Renal cortical epithelial cell (primary cell): ENCODE measurements around the gene LRIG1. TPM values are rescaled to one million over a fixed set of nuclear protein-coding genes. Genes with fewer than 3 reads are reported as not detected.
A peak's percentile ranks its signal among the peaks of the same experiment; 100 is the strongest.

Source experiments
- DNase-seq: peaks from one replicate; pipeline ENCODE4 v3.0.0-alpha.2; 2011; ENCODE audit warnings: low read depth
- total RNA-seq: library from RNA; depleted of rRNA; stranded (reverse); fragments of >200 nt; gene quantifications from 2 replicates; pipeline ENCODE4 v1.2.3, GENCODE V29; 2014

Gene LRIG1
- total RNA-seq, 1 donor from 2014 or later, result 12.7 TPM

DNA sequence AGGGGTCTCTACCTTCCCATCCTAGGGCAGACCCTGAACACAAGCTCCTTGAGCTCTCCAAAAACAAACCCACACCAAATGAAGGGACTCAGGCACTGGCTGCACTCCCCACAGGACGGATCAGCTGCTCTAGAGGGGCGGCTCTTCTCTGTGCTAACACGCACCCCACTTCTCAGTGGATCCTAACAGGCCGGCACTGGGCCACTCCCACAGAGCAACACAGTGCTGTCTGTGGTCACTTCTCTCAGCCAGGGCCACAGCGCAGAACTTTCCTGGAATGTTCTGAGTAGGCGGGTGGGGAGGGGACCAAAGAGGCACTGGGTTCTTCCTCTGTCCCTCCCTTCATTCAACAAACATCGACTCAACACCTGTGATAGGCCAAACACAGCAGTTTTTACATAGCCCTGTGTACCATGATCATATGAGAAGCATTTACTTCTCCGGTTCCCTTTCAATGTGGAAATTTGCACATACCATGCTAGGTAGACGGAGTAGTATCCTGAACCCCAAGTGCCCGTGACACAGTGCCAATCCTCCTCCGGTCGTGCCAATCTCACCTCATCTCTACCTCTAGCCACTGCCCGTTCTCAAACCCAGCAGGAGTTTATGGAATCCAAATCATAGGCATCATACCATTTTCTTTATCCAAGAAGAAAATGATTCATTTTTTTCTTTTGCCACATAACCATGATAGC is 98.1 kb downstream of the LRIG1 start:
- DNase-seq, result no peak

GRCh38 chr3:66401675-66402491 is 98.9 kb downstream of the LRIG1 start:
- no peak for DNase-seq

GRCh38 chr3:66401157-66401550 is 99.7 kb downstream of the LRIG1 start:
- DNase-seq, result no peak

GRCh38 chr3:66400411-66401156 is 100.2 kb downstream of the LRIG1 start:
- DNase-seq, result no peak

- DNase-seq, result no peak
Observed at GRCh38 chr3:66399529-66400232, 101.1 kb downstream of the LRIG1 start.

- DNase-seq, result peak; percentile 56
Observed at GRCh38 chr3:66398228-66399025, 102.4 kb downstream of the LRIG1 start.

DNA sequence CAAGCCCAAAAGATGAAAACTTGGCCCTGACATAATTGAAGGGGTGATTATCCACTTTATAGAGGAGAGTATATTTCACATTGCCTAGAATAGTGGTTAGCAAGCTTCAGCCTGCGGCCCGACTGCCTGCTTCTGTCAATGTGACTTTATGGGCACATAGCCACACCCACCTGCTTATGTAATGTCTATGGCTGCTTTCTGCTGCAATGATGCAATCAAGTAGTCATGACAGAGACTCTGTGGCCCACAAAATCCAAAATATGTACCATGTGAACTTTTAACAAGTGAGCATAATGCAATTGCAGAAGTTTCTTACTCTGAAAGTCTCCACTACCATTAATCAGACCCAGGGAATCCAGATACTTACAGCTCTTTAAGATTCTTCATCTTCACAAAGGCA is 103.1 kb downstream of the LRIG1 start:
- DNase-seq, result no peak

- DNase-seq, result no peak
Observed at GRCh38 chr3:66396888-66397287, 103.9 kb downstream of the LRIG1 start.

DNA sequence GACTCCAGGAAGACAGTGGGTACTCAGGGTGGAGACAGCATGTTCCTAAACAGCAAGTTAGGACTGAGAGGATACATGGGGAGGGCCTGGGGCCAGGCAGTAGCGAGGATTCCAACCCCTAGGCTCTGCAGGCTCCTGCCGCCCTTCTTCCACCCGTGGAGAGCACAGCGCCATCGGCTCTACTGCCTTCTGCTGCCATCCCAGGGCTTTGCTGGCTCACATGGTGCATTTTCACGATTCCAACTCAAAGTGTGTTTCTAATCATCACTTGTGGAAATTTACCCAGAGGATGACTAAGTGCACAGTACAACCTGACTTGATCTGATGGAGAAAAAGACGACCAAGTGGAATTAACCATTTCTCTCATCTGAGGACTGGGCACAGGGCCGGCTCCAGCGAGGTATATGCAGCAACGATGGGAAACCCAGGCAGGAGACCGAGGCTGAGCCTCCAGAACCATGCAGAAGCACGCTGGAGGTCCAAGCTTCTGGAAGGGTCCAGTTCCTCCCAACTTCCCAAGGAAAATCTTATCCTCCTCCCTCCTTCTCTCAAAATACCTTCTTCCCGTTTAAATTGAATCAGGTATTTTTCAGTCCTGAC is 104.6 kb downstream of the LRIG1 start:
- no peak for DNase-seq

DNA sequence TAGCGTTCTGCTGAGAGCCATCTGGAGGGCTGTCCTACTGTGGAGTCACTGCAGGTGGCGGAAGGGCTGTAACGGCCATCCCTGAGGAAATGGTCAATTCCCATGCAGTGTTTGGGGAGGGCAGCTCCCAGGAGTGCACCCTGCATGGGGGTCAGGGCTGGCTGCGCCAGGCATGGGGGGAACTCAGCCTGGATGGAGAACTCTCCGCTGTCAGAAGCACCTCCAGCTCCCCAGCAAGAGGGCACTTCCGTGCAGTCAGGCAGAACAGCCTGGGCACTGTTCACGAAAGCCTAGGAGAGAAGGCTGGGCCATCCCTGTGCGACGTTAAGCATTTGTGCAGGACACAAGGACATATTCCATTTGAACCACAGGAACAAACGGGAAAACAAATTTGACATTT is 105.2 kb downstream of the LRIG1 start:
- no peak for DNase-seq

GRCh38 chr3:66394753-66395249 is 106.0 kb downstream of the LRIG1 start:
- DNase-seq, result no peak

- DNase-seq, result no peak
Observed at GRCh38 chr3:66394019-66394752, 106.6 kb downstream of the LRIG1 start.

DNA sequence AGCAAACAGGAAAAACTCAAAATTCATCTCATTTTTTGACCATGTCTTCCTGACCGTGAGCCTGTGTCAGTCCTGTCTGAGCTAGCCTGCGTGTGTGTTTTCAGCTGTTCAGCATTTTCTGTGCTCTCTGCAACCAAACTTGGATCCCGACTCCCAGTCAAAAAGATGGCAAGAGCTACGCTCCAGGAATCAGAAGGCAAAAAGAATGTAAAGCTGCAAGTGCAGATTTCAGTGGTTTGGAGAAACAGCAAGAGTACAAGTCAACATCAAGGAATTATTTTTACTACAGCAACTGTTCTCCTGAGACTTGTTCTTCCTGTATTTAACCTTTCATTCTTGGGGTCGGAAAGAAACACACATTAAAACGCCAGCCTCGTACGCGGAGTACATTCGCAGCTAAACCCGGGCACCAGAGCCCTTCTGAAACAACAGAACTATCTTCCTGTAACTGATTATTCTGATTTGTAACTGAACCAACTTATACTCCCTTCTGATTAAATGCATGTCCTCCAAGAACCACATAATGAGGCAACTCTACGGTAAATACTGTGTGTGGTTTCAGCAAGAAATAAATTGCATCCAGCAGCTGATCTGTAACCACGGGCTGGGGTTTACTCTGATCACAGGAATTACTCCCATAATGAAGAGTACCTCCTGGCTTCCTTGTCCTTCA is 107.4 kb downstream of the LRIG1 start:
- peak; percentile 35 for DNase-seq

- no peak for DNase-seq
Observed at GRCh38 chr3:66392966-66393332, 107.9 kb downstream of the LRIG1 start.

- DNase-seq, result no peak
Observed at GRCh38 chr3:66392512-66392911, 108.3 kb downstream of the LRIG1 start.

- no peak for DNase-seq
Observed at GRCh38 chr3:66390013-66390412, 110.8 kb downstream of the LRIG1 start.

GRCh38 chr3:66386925-66387650 is 113.7 kb downstream of the LRIG1 start:
- DNase-seq, result no peak
